GM19099 (cell line): ENCODE results near the gene FADS3.
A peak's percentile ranks its signal among the peaks of the same experiment; 100 is the strongest.

Experiments
- POLR2A ChIP-seq: IDR thresholded peaks from 3 replicates; pipeline ENCODE4 v1.6.1; 2011; ENCODE audit warnings: low read depth; ENCODE audit not compliant: insufficient read length; ENCODE audit errors: extremely low read depth

The FADS3 gene

DNA sequence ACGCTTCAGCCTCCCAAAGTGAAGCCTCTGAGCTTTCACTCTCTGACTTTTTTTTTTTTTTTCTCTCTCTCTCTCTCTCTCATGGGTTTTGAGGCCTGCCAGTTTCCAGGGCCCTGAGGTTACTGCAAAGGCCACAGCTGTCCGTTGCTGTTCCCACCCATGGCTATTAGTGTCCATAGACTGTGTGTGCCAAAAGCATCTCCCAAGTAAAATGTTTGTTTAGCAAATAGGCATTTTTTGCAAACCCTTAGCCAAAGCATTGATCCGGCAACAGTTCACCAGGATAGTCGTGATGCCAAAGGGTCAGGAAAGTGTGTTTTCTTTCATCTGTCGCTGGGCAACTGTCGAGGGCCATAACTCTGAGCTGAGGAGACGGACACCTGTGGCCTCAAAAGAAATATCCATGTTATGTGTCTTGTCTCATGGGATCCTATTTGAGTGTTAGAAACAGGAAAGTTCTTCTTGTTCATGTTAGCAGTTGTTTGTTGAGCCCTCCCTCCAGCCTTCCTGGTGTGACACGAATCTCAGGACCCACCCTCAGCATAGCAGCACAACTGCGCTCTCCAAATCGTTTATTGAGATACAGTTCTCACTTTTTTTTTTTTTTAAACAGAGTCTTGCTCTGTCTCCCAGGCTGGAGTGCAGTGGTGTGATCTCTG lies 44.9 kb downstream of the FADS3 start:
- no peak for TF ChIP-seq POLR2A

DNA sequence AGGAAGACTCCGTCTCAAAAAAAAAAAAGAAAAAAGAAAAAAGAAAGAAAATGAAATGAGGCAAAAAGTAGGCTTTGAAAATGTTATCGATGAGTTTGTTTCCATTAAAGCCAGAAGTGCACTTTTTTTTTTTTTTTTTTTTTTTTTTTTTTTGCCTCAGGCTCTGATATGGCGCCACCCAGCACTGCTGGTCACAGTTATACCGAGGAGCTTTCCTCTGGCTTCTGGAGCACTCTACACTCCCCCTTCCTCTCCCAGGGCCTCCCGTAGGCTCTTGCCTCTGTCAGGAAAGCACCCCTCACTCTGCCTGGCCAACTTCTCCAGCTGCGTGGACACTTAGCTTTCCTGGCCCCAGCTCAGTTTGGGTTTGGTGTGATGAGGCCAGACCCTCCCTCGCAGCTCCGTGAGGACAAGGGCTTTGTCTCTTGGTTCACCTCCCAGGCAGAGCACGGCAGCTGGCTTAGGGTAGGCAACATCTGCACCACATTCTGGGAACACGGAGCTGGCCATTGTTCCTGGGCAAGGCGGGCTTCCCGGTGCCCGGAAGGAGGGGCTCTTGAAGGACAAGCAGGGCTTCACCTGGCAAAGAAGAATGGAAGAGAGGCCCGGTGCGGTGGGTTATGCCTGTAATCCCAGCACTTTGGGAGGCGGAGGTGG lies 46.3 kb downstream of the FADS3 start:
- no peak for TF ChIP-seq POLR2A

DNA sequence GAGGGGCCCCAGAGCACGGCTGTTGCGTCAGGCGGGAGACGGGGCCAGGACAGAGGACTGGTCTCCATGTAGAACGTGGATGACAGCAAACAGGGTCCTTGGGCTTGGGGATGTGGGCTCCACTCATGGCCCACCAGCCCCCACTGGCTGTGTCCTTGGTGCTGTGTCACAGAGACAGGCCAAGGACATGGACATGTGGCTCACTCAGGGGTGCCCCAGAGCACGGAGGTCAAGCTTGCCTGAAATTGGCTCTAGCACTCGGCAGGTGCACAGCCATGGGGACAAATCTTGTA lies 48.9 kb downstream of the FADS3 start:
- no peak for TF ChIP-seq POLR2A

DNA sequence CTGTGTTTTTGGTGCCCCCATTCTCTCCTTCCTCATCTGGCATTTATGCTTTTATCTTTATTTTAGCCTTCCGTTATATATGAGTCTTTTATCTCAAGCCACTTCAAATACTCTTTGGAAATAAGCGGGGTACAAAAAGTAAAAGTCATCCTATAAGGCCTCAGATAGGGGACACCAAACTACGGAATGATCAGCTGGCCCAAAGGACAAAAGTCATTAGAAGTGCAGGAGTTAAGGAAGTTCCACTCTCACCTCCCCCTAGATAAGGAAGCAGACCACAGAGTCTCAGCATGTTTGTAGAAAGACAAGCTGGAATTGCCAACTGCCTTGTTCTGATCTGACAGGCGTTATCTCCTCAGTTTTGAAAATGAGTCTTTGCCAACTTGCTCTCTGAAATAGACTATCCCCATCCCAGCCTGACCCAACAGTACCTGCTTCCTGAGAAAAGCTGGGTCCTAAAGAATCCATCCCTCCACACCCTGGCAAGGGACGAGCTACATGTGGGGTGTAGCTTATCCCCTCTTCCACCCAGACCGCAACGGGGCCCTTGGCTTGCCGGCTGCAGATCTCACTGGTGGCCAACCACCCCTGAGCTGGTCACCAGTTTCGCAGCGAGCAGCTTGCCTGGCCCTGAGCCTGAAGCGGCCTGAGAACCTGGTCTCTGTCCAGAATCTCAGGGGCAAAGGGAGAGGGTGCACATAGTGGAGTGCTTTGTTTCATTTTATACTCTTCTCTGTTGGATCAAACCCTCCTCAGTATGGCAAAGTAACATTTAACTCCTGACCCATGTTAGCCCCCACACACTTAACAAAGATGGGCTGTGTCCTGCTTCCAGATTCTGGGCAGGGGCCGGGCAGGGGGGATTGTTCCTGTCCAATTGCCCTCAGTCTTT lies 49.5 kb downstream of the FADS3 start:
- TF ChIP-seq POLR2A: no peak

DNA sequence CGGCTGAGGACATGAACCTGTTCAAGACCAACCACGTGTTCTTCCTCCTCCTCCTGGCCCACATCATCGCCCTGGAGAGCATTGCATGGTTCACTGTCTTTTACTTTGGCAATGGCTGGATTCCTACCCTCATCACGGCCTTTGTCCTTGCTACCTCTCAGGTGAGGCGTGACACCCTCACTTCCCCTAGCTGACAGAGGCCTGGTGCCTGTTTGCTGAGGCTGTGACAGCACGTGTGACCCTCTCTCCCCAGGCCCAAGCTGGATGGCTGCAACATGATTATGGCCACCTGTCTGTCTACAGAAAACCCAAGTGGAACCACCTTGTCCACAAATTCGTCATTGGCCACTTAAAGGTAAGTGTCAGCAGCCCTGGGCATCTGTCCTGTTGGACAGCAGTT lies 51.0 kb downstream of the FADS3 start:
- no peak for TF ChIP-seq POLR2A

DNA sequence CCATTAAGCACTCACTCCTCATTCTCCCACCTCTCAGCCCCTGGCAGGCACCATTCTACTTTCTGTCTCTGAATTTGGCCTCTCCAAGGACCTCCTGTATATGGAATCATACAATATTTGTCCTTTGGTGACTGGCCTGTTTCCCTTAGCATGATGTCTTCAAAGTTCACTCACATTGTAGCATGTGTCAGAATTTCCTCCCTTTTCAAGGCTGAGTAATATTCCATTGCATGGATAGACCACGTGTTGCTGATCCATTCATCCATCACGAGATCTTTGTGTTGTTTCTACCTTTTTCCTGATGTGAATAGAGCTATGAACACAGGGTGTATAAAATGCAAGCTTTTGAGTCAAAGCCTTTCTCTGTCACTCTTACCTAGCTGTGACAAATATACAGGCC lies 51.6 kb downstream of the FADS3 start:
- no peak for TF ChIP-seq POLR2A

GRCh38 chr11:61838921-61839320 lies 52.4 kb downstream of the FADS3 start:
- TF ChIP-seq POLR2A: no peak

DNA sequence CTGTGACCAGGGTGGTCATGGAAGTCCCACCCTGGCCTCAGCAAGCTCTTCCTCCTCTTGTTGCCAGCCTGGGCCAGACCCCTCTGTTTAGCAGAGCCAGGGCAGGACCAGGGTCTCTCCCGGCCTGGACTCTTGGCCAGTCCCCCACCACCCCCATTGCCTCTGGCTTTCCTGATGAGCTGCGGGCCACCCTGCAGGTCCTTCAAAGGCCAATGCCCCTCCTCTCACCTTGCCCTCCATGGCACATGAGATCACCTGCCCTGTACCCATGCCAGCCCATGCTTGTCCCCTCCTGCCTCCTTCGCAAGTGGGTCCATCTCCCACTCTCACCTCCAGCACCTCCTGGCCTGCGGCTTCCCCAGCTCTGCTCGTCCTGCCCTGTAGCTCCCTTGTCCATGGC lies 52.8 kb downstream of the FADS3 start:
- no peak for TF ChIP-seq POLR2A

- TF ChIP-seq POLR2A: no peak
These were observed 53.8 kb downstream of the FADS3 start for GRCh38 chr11:61837411-61838005.

DNA sequence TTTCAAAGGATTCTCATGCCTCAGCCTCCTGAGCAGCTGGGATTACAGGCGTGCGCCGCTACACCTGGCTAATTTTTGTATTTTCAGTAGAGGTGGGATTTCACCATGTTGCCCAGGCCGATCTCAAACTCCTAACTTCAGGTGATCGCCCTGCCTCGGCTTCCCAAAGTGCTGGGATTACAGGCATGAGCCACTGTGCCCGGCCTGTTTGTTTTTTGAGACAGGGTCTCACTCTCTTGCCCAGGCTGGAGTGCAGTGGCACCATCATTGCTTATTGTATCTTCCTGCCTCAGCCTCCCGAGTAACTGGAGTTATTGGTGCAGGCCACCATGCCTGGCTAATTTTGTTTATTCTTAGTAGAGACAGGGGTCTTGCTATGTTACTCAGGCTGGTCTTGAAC lies 55.2 kb downstream of the FADS3 start:
- TF ChIP-seq POLR2A: no peak

DNA sequence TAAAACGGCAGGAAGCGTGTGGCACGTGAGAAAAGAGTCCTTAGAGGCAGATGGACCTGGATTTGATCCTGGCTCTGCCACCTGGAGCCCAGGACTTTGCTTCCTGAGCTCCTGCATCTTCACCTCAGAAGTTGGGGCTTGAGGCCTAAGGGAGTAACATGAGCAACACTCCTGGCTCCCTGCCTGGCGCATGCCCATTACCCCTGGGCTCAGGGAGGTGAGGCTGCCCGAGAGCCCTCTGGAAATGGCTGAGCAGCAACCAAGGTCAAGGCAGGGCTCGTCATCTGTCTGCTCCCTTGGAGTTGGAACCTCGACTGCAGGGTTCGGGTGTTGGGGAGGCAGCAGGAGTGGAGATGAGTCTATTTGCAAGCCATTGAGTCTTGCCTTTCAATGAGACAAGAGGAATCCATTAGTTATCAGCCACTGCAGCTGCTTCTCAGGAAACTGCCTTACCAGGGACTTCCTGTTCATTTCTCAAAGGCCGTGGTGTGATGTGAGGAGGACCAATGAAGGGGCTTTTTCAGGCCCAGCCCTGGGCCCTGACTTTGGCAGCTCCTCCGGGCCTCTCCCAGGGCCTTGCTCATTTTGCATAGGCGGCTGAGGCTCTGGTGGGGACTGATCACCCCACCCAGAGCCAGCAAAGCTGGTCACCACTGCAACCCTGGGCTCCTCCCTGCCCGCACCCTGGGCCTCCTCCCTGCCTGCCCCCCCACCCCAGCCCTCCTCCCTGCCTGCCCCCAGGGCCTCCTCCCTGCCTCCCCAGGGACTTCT lies 56.9 kb downstream of the FADS3 start:
- peak; percentile 71 for TF ChIP-seq POLR2A

DNA sequence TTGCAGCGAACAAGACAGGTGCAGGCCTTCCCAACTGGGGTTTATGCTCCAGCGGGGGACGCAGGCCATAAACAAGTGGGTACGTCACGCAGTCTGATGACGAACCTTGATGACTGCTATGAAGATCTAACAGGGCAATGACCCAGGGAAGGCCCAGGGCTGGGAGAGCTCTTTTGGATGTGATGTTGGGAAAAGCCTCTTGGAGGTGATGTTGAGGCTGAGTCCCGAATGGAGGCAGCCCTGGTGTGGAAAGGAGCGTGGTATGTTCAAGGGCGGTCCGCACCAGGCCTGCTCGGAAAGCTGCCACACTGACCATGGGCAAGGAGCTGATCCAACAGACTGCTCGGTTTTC lies 57.4 kb downstream of the FADS3 start:
- TF ChIP-seq POLR2A: no peak

GRCh38 chr11:61833471-61833870 lies 57.9 kb downstream of the FADS3 start:
- TF ChIP-seq POLR2A: no peak

DNA sequence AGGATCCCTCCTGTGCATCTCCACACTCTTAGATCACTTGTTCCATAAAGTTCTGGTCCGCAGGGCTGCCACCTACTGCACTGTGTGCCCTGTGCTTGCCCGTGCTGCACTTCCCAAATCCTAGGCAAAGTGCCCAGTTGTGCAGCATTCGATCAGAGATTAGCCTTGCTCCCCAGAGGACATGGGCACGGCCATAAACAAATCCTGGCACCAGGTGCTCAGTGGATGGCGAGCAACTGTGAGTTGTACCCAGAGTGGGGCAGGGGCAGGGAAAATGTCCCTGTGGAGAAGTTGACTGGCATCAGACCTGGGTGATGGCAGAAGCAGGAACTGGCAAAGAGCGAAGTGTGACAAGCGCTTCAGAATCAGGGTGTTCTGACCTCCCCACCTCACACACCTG lies 58.6 kb downstream of the FADS3 start:
- no peak for TF ChIP-seq POLR2A

DNA sequence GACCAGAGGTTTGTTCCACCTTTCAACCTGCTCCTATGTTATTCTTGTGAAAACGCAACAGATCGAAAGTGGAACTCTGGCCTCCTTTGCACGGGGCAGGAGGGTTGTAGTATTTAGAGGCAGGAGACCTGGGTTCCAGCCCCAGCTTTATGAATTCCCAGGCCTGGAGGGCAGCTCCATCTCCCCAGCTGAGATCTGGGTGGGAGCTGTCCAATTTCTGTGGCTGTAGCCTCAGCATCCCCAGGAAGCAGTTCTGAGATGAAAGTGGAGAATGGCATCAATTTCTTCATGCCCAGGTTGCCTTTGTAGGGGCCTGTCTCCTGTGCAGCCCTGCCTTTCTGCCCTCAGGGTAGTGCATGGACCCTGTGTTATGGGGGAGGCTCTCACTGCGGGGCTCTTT lies 59.1 kb downstream of the FADS3 start:
- TF ChIP-seq POLR2A: peak; percentile 18

- TF ChIP-seq POLR2A: peak; percentile 1
These were observed 60.9 kb downstream of the FADS3 start for GRCh38 chr11:61830237-61831105.
